C4-2B (cell line): ENCODE data around the gene KRT80.

Source experiments
- H3K27ac ChIP-seq: fragments of 450-650 bp; 2 replicates; pipeline ENCODE4 v1.5.1; 2017
- CTCF ChIP-seq: fragments of 450-650 bp; conservative IDR thresholded peaks from 2 replicates; pipeline ENCODE4 v1.5.1; 2017; ENCODE audit warnings: mild to moderate bottlenecking
- ZFX ChIP-seq: fragments of 450-650 bp; IDR thresholded peaks from 2 replicates; pipeline ENCODE4 v1.6.1; 2017

The KRT80 gene

DNA sequence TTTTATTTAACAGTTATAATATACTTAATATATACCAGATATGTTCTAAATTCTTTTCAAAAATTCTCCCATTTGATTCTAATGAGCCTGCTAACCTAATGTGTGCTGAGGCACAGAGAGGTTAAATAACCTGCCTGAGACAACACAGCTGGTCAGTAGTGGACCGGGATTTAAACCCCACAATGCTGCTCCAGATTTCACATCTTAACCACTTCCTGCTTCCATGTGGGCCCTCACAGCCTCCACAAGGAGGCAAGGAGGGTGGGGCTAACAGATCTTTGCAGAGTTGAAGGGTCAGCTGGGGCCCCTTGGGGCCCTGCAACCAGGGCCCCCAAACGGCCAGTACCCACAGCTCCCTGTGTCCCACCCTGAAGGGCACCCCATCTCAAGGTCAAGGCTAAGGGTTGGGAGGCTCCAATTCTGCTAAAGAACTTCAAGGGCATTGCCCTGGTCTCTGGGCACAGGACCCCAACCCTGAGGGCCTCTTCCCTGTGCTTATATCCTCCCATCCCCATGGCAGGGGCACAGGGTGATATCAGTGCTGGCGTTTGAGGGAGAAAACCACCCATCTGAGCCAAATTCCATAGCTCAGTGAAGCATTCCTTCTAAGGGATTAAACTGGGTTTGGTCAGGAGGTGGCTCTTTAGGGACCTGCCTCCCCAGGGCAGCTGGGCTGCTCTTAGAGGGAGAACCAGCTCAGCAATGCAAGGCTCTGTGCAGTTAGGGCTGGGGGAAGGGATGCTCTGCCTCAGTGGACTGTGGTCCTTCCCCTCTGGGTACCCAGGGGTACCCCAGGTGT, 2.2 kb downstream of the KRT80 start:
- no peak for TF ChIP-seq CTCF
- TF ChIP-seq ZFX = no peak
- H3K27ac ChIP-seq = no peak overlapping the region

GRCh38 chr12:52188658-52189057, 3.2 kb downstream of the KRT80 start:
- TF ChIP-seq CTCF (no peak), ZFX (no peak)
- H3K27ac ChIP-seq = no peak overlapping the region

DNA sequence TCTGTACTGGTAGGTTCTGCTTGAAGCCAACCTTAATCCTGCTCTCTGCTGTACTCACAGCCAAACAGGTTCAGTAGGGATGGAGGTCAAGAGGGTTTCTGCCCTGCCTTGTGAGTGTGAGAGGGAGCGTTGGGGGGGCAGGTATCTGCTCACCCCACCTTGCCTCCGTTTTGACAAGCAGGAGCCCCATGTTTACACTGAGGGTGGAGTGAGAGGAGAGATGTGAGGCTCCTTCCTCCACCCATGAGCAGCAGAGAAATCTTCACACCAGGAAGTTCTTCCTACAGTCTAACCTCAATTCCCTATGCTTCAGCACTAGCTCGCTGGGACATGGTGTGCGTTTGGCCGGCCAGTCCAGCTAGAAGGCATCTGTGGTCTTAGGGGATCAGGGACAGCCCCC, 4.2 kb downstream of the KRT80 start:
- TF ChIP-seq CTCF (no peak), ZFX (no peak)
- no peak overlapping the region for H3K27ac ChIP-seq

DNA sequence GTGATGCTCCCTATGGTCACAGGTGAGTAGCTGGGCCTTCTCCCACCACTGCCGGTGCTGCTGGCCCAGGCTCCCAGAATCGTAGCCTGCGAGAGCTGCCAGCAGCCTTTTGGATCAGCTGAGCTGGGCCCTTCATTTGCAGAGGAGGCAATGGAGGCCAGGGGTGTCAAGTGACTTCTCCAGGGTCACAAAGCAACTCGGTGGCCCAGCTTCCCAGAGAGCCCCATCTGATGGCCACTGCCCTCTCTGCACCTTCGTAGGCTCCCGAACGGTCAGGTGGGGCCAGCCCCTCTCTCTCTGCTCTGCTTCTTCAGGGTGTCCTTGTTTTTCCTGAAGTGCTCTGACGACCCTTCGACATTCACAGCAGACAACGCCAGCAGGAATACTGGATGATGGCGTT, 4.6 kb downstream of the KRT80 start:
- TF ChIP-seq CTCF (no peak), ZFX (no peak)
- no peak overlapping the region for H3K27ac ChIP-seq

DNA sequence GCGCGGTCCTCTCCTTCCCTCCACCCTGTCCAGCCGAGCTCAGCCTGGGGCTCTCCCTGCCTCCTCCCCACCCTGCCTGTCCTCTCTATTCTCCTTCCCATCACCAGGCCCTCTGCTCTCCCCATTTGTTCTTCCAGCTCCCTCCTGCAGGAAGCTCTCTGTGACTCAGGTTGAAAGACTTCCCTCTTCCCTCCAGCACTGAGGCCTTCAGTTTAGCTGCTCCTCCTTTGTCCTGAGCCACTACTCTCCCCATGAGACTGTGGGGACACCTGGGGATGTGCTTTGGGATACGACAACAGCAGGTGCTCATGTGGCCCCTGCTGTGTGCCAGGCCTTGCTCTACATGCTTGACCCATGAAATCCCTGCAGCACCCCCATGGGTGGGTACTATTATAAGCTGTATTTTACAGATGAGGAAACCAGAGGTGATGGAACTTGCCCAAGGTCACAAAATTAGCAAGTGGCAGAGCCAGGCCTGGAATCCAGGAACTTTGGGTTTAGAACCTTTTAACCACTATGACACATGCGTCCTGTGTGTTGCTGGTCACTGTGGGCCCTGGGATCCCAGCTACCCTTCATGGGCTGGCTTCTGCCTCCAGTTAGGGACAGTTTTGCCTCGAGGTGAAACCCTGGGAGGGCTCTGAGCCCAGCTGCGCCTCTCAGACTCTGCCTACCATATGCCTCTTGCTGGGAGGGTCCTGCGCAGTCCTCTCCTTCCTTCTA, 5.5 kb downstream of the KRT80 start:
- no peak overlapping the region for H3K27ac ChIP-seq
- TF ChIP-seq CTCF (no peak), ZFX (no peak)

- no peak for TF ChIP-seq ZFX
- no peak overlapping the region for H3K27ac ChIP-seq
Measured at GRCh38 chr12:52185400-52185967, 6.3 kb downstream of the KRT80 start.

DNA sequence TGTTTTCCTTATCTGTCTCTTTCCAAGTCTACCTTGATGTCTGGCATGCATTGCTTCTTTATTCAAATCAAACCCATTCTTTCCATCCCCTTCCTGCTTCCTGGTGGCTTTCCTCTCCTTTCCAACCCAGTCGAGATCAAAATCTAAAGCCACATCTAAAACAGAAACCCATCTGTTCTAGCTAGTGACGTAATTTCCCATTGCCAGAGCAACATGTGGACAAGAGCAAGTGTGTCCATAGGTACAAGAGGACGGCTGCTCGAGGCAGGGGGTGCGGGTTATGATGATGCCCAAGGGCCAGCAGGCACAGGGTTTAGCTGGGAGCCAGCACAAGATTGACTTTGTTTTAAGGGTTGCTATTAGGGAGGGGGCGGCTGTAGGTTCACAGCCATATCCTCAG, 7.0 kb downstream of the KRT80 start:
- H3K27ac ChIP-seq = no peak overlapping the region
- no peak for TF ChIP-seq CTCF
- no peak for TF ChIP-seq ZFX
